ENCODE measurements around the gene CCT6A.
"Not testable (repeated sequence)": the region's sequence is repeated elsewhere in the genome, so short reads cannot be mapped to it uniquely, and the experiment has no call there.

The CCT6A gene

DNA sequence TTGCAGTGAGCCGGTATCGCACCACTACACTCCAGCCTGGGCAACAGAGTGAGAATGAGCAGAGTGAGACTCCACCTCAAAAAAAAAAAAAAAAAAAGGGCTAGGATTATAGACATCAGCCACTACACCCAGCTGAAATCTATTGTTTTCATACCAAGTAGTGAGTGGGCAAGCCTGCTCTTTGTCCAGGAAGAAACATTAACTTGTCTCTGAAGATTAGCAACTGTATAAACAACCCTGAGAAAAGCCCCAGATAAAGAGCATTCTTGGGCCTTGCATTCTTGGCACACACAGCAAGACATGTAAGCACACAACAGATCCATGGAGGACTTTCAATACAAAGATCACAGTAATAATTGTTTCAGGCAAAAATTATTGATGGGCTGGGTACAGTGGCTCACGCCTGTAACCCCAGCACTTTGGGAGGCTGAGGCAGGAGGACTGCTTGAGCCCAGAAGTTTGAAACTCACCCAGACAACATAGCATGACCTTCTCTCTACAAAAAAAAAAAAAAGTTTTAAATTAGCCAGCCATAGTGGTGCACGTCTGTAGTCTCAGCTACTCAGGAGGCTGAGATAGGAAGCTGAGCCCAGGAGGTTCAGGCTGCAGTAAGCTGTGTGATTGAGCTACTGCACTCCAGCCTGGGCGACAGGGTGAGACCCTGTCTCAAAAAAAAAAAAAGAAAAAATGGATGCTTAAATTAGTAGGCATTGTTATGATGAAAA lies 4.7 kb upstream of the CCT6A start:
- peaks cover 12% of the 10 kb centered on the region for H3K79me2 ChIP-seq (ENCODE audit: control insufficient read depth, insufficient read depth, low read length)
- H3K4me3 ChIP-seq (ENCODE audit: low read length), result no peak overlapping the region
- H2BK120ac ChIP-seq (ENCODE audit: low read depth, low read length), result no peak overlapping the region
- H3K9ac ChIP-seq (ENCODE audit: low read length), result no peak overlapping the region
- H4K8ac ChIP-seq (ENCODE audit: low read depth, low read length), result no peak overlapping the region
- no peaks in the 10 kb centered on the region for H3K79me1 ChIP-seq (ENCODE audit: low read length)
- H3K4me2 ChIP-seq (ENCODE audit: low read length), result no peak overlapping the region
- H3K23ac ChIP-seq (ENCODE audit: low read length), result no peak overlapping the region
- no peaks in the 10 kb centered on the region for H3K27me3 ChIP-seq (ENCODE audit: insufficient read depth, low read length, poor library complexity)
- H3K4ac ChIP-seq (ENCODE audit: low read depth, low read length), result no peak overlapping the region
- DNase-seq, result no peak
- WGBS (ENCODE audit: extremely low coverage, insufficient coverage, low lambda C conversion rate), result no CpG with 5 or more reads among the region's 5 CpGs
- H2BK15ac ChIP-seq (replicated peaks; ENCODE audit: low read depth), result no peak overlapping the region
- H3K56ac ChIP-seq (ENCODE audit: low read length), result no peak overlapping the region
- peaks cover 2% of the 10 kb centered on the region for H3K4me1 ChIP-seq (ENCODE audit: control insufficient read depth, low read depth, low read length)
- no peak overlapping the region for H2AK5ac ChIP-seq (ENCODE audit: low read length)
- H3K18ac ChIP-seq (ENCODE audit: low read length), result no peak overlapping the region
- no peak overlapping the region for H3K27ac ChIP-seq (ENCODE audit: low read depth, low read length)
- no peaks in the 10 kb centered on the region for H3K36me3 ChIP-seq (ENCODE audit: control insufficient read depth, insufficient read depth, low read length)
- no peak overlapping the region for H2BK5ac ChIP-seq (ENCODE audit: low read length)
- H4K5ac ChIP-seq (ENCODE audit: low read length), result no peak overlapping the region

DNA sequence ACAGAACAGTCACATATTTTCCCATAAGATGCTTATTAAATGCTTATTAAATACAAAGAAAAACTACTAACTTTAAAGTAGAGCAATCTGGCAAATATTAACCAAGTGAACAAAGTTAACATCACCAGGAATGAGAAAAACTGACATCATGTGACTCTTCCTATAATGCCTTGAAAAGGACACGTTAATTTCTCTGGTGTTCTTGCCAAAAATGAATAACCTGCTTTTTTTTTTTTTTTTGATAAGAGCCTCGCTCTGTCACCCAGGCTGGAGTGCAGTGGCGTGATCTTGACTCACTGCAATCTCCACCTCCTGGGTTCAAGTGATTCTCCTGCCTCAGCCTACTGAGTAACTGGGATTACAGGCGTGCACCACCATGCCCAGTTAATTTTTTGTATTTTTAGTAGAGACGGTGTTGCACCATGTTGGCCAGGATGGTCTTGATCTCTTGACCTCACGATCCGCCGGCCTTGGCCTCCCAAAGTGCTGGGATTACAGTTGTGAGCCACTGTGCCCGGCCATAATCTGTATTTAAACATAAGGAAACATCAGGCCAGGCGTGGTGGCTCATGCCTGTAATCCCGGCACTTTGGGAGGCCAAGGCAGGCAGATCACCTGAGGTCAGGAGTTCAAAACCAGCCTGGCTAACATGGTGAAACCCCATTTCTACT lies 4.0 kb upstream of the CCT6A start:
- H3K4ac ChIP-seq (ENCODE audit: low read depth, low read length); H2BK120ac ChIP-seq (ENCODE audit: low read depth, low read length); H3K4me1 ChIP-seq (ENCODE audit: control insufficient read depth, low read depth, low read length); H4K5ac ChIP-seq (ENCODE audit: low read length); H2BK15ac ChIP-seq (replicated peaks; ENCODE audit: low read depth); H3K27ac ChIP-seq (ENCODE audit: low read depth, low read length); DNase-seq; H3K4me2 ChIP-seq (ENCODE audit: low read length); H3K36me3 ChIP-seq (ENCODE audit: control insufficient read depth, insufficient read depth, low read length); H3K18ac ChIP-seq (ENCODE audit: low read length); H3K23ac ChIP-seq (ENCODE audit: low read length); H3K4me3 ChIP-seq (ENCODE audit: low read length); H2BK5ac ChIP-seq (ENCODE audit: low read length); H3K56ac ChIP-seq (ENCODE audit: low read length); H3K9ac ChIP-seq (ENCODE audit: low read length); H3K79me1 ChIP-seq (ENCODE audit: low read length); H4K8ac ChIP-seq (ENCODE audit: low read depth, low read length); H2AK5ac ChIP-seq (ENCODE audit: low read length); H3K27me3 ChIP-seq (ENCODE audit: insufficient read depth, low read length, poor library complexity): not testable (repeated sequence)
- peaks cover 19% of the 10 kb centered on the region for H3K79me2 ChIP-seq (ENCODE audit: control insufficient read depth, insufficient read depth, low read length)
- no CpG with 5 or more reads among the region's 11 CpGs for WGBS (ENCODE audit: extremely low coverage, insufficient coverage, low lambda C conversion rate)

DNA sequence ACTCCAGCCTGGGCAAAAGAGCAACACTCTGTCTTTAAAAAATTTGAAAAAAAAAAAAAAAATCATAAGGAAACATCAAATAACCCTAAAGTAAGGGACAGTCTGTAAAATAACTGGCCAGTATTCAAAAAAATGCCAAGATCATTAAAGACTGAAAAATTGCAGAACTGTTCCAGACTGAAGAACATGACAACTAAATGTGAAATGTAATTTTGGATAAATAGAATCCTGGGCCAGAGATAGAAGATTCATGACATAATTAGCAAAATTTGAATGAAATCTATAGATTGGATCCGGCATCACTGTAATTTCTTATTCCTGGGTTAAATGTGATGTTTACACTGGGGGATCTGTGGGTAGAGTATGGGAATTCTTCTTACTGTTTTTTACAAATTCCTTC lies 3.3 kb upstream of the CCT6A start:
- no peak overlapping the region for H4K5ac ChIP-seq (ENCODE audit: low read length)
- no CpG with 5 or more reads among the region's 1 CpG for WGBS (ENCODE audit: extremely low coverage, insufficient coverage, low lambda C conversion rate)
- no peak overlapping the region for H2BK15ac ChIP-seq (replicated peaks; ENCODE audit: low read depth)
- DNase-seq, result no peak
- H3K4ac ChIP-seq (ENCODE audit: low read depth, low read length), result no peak overlapping the region
- no peak overlapping the region for H2BK120ac ChIP-seq (ENCODE audit: low read depth, low read length)
- no peak overlapping the region for H3K4me2 ChIP-seq (ENCODE audit: low read length)
- no peak overlapping the region for H3K56ac ChIP-seq (ENCODE audit: low read length)
- no peaks in the 10 kb centered on the region for H3K36me3 ChIP-seq (ENCODE audit: control insufficient read depth, insufficient read depth, low read length)
- no peak overlapping the region for H2AK5ac ChIP-seq (ENCODE audit: low read length)
- H2BK5ac ChIP-seq (ENCODE audit: low read length), result no peak overlapping the region
- peaks cover 3% of the 10 kb centered on the region for H3K4me1 ChIP-seq (ENCODE audit: control insufficient read depth, low read depth, low read length)
- no peak overlapping the region for H3K4me3 ChIP-seq (ENCODE audit: low read length)
- H3K27ac ChIP-seq (ENCODE audit: low read depth, low read length), result no peak overlapping the region
- no peak overlapping the region for H3K9ac ChIP-seq (ENCODE audit: low read length)
- H3K79me2 ChIP-seq (ENCODE audit: control insufficient read depth, insufficient read depth, low read length), result peaks cover 26% of the 10 kb centered on the region
- no peaks in the 10 kb centered on the region for H3K79me1 ChIP-seq (ENCODE audit: low read length)
- H4K8ac ChIP-seq (ENCODE audit: low read depth, low read length), result no peak overlapping the region
- no peak overlapping the region for H3K23ac ChIP-seq (ENCODE audit: low read length)
- no peak overlapping the region for H3K18ac ChIP-seq (ENCODE audit: low read length)
- no peaks in the 10 kb centered on the region for H3K27me3 ChIP-seq (ENCODE audit: insufficient read depth, low read length, poor library complexity)

DNA sequence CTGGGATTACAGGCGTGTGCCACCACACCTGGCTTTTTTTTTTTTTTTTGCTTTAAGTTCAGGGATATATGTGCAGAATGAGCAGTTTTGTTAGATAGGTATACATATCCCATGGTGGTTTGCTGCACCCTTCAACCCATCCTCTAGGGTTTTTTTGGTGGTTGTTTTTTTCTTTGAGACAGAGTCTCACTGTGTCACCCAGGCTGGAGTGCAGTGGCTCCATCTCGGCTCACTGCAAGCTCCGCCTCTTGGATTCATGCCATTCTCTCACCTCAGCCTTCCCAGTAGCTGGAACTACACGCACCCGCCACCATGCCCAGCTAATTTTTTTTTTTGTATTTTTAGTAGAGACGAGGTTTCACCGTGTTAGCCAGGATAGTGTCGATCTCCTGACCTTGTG lies 2.8 kb upstream of the CCT6A start:
- peak; percentile 15 for DNase-seq
- not testable (repeated sequence) for H3K36me3 ChIP-seq (ENCODE audit: control insufficient read depth, insufficient read depth, low read length); H3K27me3 ChIP-seq (ENCODE audit: insufficient read depth, low read length, poor library complexity); H3K4me2 ChIP-seq (ENCODE audit: low read length); H3K4me3 ChIP-seq (ENCODE audit: low read length); H3K4me1 ChIP-seq (ENCODE audit: control insufficient read depth, low read depth, low read length); H3K23ac ChIP-seq (ENCODE audit: low read length); H3K9ac ChIP-seq (ENCODE audit: low read length); H2BK15ac ChIP-seq (replicated peaks; ENCODE audit: low read depth); H2BK5ac ChIP-seq (ENCODE audit: low read length); H2BK120ac ChIP-seq (ENCODE audit: low read depth, low read length); H2AK5ac ChIP-seq (ENCODE audit: low read length); H3K27ac ChIP-seq (ENCODE audit: low read depth, low read length); H4K5ac ChIP-seq (ENCODE audit: low read length); H3K18ac ChIP-seq (ENCODE audit: low read length); H3K56ac ChIP-seq (ENCODE audit: low read length); H4K8ac ChIP-seq (ENCODE audit: low read depth, low read length); H3K4ac ChIP-seq (ENCODE audit: low read depth, low read length); H3K79me1 ChIP-seq (ENCODE audit: low read length)
- peaks cover 31% of the 10 kb centered on the region for H3K79me2 ChIP-seq (ENCODE audit: control insufficient read depth, insufficient read depth, low read length)
- WGBS (ENCODE audit: extremely low coverage, insufficient coverage, low lambda C conversion rate), result no CpG with 5 or more reads among the region's 8 CpGs

DNA sequence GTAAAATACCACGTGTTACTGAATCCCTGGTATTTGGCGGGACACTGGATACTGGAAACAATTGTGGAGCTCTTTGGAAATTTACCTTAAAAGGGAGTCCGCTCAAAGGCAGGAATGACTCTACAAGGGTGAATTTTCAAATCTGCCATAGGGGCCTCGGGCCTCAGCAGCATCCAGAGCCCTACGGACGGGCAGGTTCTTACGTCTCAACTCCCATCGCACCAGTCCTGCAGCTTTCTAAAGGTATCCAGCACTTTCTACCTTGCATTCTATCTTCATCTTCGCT lies 569 bp upstream of the CCT6A start:
- Histone ChIP-seq H4K5ac (ENCODE audit: low read length) (no peak overlapping the region), H3K9ac (ENCODE audit: low read length) (peak overlapping the region; percentile 90), H3K27ac (ENCODE audit: low read depth, low read length) (peak overlapping the region; percentile 88), H2BK5ac (ENCODE audit: low read length) (peak overlapping the region; percentile 33), H2AK5ac (ENCODE audit: low read length) (no peak overlapping the region), H3K4me3 (ENCODE audit: low read length) (peak overlapping the region; percentile 70), H3K4me1 (ENCODE audit: control insufficient read depth, low read depth, low read length) (peaks cover 4% of the 10 kb centered on the region), H4K8ac (ENCODE audit: low read depth, low read length) (peak overlapping the region; percentile 82), H3K23ac (ENCODE audit: low read length) (no peak overlapping the region), H3K56ac (ENCODE audit: low read length) (peak overlapping the region; percentile 95), H3K79me2 (ENCODE audit: control insufficient read depth, insufficient read depth, low read length) (peaks cover 40% of the 10 kb centered on the region), H2BK15ac (replicated peaks; ENCODE audit: low read depth) (no peak overlapping the region), H2BK120ac (ENCODE audit: low read depth, low read length) (peak overlapping the region; percentile 88), H3K27me3 (ENCODE audit: insufficient read depth, low read length, poor library complexity) (no peaks in the 10 kb centered on the region), H3K36me3 (ENCODE audit: control insufficient read depth, insufficient read depth, low read length) (peaks cover 2% of the 10 kb centered on the region), H3K79me1 (ENCODE audit: low read length) (no peaks in the 10 kb centered on the region), H3K4ac (ENCODE audit: low read depth, low read length) (peak overlapping the region; percentile 99), H3K18ac (ENCODE audit: low read length) (peak overlapping the region; percentile 95), H3K4me2 (ENCODE audit: low read length) (peak overlapping the region; percentile 15)
- DNase-seq, result no peak
- no CpG with 5 or more reads among the region's 9 CpGs for WGBS (ENCODE audit: extremely low coverage, insufficient coverage, low lambda C conversion rate)

DNA sequence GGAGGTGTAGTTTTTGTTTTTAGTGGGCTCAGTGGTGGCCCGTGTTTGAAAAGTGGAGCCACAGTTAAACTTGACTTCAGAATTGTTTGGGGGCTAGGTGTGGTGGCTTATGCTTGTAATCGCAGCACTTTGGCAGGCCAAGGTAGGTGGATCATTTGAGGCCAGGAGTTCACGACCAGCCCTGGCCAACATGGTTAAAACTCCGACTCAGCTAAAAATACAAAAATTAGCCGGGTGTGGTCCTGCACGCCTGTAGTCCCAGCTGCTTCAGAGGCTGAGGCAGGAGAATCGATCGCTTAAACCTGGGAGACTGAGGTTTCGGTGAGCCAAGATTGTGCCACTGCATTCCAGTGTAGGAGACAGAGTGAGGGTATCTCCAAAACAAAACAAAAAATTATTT lies 1.8 kb downstream of the CCT6A start:
- Histone ChIP-seq H3K4ac (ENCODE audit: low read depth, low read length) (no peak overlapping the region), H3K4me2 (ENCODE audit: low read length) (peak overlapping the region; percentile 31), H3K9ac (ENCODE audit: low read length) (peak overlapping the region; percentile 77), H3K79me2 (ENCODE audit: control insufficient read depth, insufficient read depth, low read length) (peaks cover 40% of the 10 kb centered on the region), H3K4me3 (ENCODE audit: low read length) (no peak overlapping the region), H3K79me1 (ENCODE audit: low read length) (no peaks in the 10 kb centered on the region), H3K23ac (ENCODE audit: low read length) (no peak overlapping the region), H2BK5ac (ENCODE audit: low read length) (no peak overlapping the region), H3K56ac (ENCODE audit: low read length) (peak overlapping the region; percentile 78), H2BK120ac (ENCODE audit: low read depth, low read length) (no peak overlapping the region), H4K8ac (ENCODE audit: low read depth, low read length) (no peak overlapping the region), H2BK15ac (replicated peaks; ENCODE audit: low read depth) (no peak overlapping the region), H3K27me3 (ENCODE audit: insufficient read depth, low read length, poor library complexity) (no peaks in the 10 kb centered on the region), H3K18ac (ENCODE audit: low read length) (no peak overlapping the region), H3K27ac (ENCODE audit: low read depth, low read length) (no peak overlapping the region), H2AK5ac (ENCODE audit: low read length) (no peak overlapping the region), H4K5ac (ENCODE audit: low read length) (no peak overlapping the region), H3K4me1 (ENCODE audit: control insufficient read depth, low read depth, low read length) (peaks cover 4% of the 10 kb centered on the region), H3K36me3 (ENCODE audit: control insufficient read depth, insufficient read depth, low read length) (peaks cover 6% of the 10 kb centered on the region)
- no peak for DNase-seq
- WGBS (ENCODE audit: extremely low coverage, insufficient coverage, low lambda C conversion rate), result no CpG with 5 or more reads among the region's 9 CpGs
